Measurements from ENCODE around the gene EPC2. TPM values are rescaled to one million over a fixed set of nuclear protein-coding genes. Genes with fewer than 3 reads are reported as not detected.

Gene EPC2
- total RNA-seq, 1 donor from 2014 or later, result 39.3 TPM

- H3K36me3 Mint-ChIP-seq, result peaks cover 63% of the 10 kb centered on the region
- Histone ChIP-seq H3K9me3 (ENCODE audit: low read depth) (peaks cover 21% of the 10 kb centered on the region), H4K20me1 (ENCODE audit: low read depth) (no peaks in the 10 kb centered on the region), H3K27ac (no peak overlapping the region), H3K79me2 (ENCODE audit: low read depth) (peaks cover 87% of the 10 kb centered on the region), H3K36me3 (peaks cover 53% of the 10 kb centered on the region), H2AFZ (replicated peaks) (no peak overlapping the region), H3K4me1 (no peaks in the 10 kb centered on the region), H3K9ac (no peak overlapping the region), H3F3A (ENCODE audit: low read depth) (no peaks in the 10 kb centered on the region), H3K4me2 (no peak overlapping the region), H3K4me3 (no peak overlapping the region), H3K27me3 (no peaks in the 10 kb centered on the region)
- TF ChIP-seq EZH2phosphoT487 (IDR thresholded peaks at IDR 0.05) (no peak), EZH2 (IDR thresholded peaks at IDR 0.05) (no peak)
- TF ChIP-seq, protein P1, sequence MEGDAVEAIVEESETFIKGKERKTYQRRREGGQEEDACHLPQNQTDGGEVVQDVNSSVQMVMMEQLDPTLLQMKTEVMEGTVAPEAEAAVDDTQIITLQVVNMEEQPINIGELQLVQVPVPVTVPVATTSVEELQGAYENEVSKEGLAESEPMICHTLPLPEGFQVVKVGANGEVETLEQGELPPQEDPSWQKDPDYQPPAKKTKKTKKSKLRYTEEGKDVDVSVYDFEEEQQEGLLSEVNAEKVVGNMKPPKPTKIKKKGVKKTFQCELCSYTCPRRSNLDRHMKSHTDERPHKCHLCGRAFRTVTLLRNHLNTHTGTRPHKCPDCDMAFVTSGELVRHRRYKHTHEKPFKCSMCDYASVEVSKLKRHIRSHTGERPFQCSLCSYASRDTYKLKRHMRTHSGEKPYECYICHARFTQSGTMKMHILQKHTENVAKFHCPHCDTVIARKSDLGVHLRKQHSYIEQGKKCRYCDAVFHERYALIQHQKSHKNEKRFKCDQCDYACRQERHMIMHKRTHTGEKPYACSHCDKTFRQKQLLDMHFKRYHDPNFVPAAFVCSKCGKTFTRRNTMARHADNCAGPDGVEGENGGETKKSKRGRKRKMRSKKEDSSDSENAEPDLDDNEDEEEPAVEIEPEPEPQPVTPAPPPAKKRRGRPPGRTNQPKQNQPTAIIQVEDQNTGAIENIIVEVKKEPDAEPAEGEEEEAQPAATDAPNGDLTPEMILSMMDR (IDR thresholded peaks at IDR 0.05), result no peak
- H3K4me3 Mint-ChIP-seq, result no peak overlapping the region
- H3K27ac Mint-ChIP-seq, result no peak overlapping the region
- H3K9me3 Mint-ChIP-seq, result peaks cover 61% of the 10 kb centered on the region
- DNase-seq (ENCODE audit: low spot score), result no peak
- no peaks in the 10 kb centered on the region for H3K4me1 Mint-ChIP-seq
- no peaks in the 10 kb centered on the region for H3K27me3 Mint-ChIP-seq (ENCODE audit: insufficient read depth, low read depth)
Measured at GRCh38 chr2:148701039-148701438, 56.5 kb downstream of the EPC2 start.

- Histone ChIP-seq H3K4me1 (no peaks in the 10 kb centered on the region), H3K36me3 (peaks cover 53% of the 10 kb centered on the region), H3K9ac (no peak overlapping the region), H2AFZ (replicated peaks) (no peak overlapping the region), H3K9me3 (ENCODE audit: low read depth) (peaks cover 21% of the 10 kb centered on the region), H3K27ac (no peak overlapping the region), H4K20me1 (ENCODE audit: low read depth) (no peaks in the 10 kb centered on the region), H3F3A (ENCODE audit: low read depth) (no peaks in the 10 kb centered on the region), H3K27me3 (no peaks in the 10 kb centered on the region), H3K4me3 (no peak overlapping the region), H3K4me2 (no peak overlapping the region), H3K79me2 (ENCODE audit: low read depth) (peaks cover 82% of the 10 kb centered on the region)
- H3K27ac Mint-ChIP-seq, result no peak overlapping the region
- H3K36me3 Mint-ChIP-seq, result peaks cover 71% of the 10 kb centered on the region
- TF ChIP-seq EZH2 (IDR thresholded peaks at IDR 0.05) (no peak), EZH2phosphoT487 (IDR thresholded peaks at IDR 0.05) (no peak)
- TF ChIP-seq, protein P1 (IDR thresholded peaks at IDR 0.05), result no peak
- H3K4me3 Mint-ChIP-seq, result no peak overlapping the region
- peaks cover 69% of the 10 kb centered on the region for H3K9me3 Mint-ChIP-seq
- no peaks in the 10 kb centered on the region for H3K27me3 Mint-ChIP-seq (ENCODE audit: insufficient read depth, low read depth)
- H3K4me1 Mint-ChIP-seq, result no peaks in the 10 kb centered on the region
- no peak for DNase-seq (ENCODE audit: low spot score)
Measured at GRCh38 chr2:148701877-148702276, 57.3 kb downstream of the EPC2 start.

DNA sequence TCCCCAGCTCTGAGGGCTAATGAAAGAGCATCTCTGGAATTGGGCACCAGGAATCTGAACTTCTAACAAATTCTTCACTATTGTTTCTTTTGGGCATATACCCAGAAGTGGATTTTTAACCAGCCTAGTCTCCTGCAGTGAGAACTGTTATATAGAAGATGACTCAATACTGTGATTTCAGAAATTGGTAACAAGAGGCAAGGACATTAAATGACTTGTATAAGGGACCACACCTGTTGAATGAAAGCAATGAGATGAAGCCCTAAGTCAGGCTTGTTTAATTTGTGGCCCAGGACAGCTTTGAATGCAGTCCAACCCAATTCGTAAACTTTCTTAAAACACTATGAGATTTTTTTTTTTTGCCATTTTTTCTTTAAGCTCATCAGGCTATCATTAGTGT is 57.9 kb downstream of the EPC2 start:
- no peak overlapping the region for H2AFZ ChIP-seq (replicated peaks)
- H3K9me3 ChIP-seq (ENCODE audit: low read depth), result peaks cover 21% of the 10 kb centered on the region
- Mint-ChIP-seq H3K27me3 (ENCODE audit: insufficient read depth, low read depth) (no peaks in the 10 kb centered on the region), H3K4me3 (no peak overlapping the region), H3K36me3 (peaks cover 72% of the 10 kb centered on the region), H3K27ac (no peak overlapping the region), H3K4me1 (no peaks in the 10 kb centered on the region), H3K9me3 (peaks cover 73% of the 10 kb centered on the region)
- H3K9ac ChIP-seq, result no peak overlapping the region
- peaks cover 76% of the 10 kb centered on the region for H3K79me2 ChIP-seq (ENCODE audit: low read depth)
- no peak overlapping the region for H3K4me2 ChIP-seq
- no peaks in the 10 kb centered on the region for H3K27me3 ChIP-seq
- no peaks in the 10 kb centered on the region for H3F3A ChIP-seq (ENCODE audit: low read depth)
- H3K36me3 ChIP-seq, result peaks cover 53% of the 10 kb centered on the region
- TF ChIP-seq EZH2phosphoT487 (IDR thresholded peaks at IDR 0.05) (no peak), EZH2 (IDR thresholded peaks at IDR 0.05) (no peak)
- TF ChIP-seq, protein P1 (IDR thresholded peaks at IDR 0.05), result no peak
- no peak overlapping the region for H3K4me3 ChIP-seq
- no peaks in the 10 kb centered on the region for H3K4me1 ChIP-seq
- no peaks in the 10 kb centered on the region for H4K20me1 ChIP-seq (ENCODE audit: low read depth)
- no peak overlapping the region for H3K27ac ChIP-seq
- DNase-seq (ENCODE audit: low spot score), result no peak
